Hematopoietic multipotent progenitor cell treated with erythropoietin and hydrocortisone succinate and interleukin-3 and kit ligand, for 15 days (in vitro differentiated cells): Measurements from ENCODE around the gene MOV10L1.

Experiments used
- DNase-seq: peaks from one replicate; pipeline ENCODE4 v3.0.0-alpha.2; 2015; ENCODE audit warnings: low spot score

MOV10L1 gene

GRCh38 chr22:50188356-50188755 lies 98.5 kb downstream of the MOV10L1 start:
- DNase-seq: no peak

GRCh38 chr22:50189184-50189848 lies 99.5 kb downstream of the MOV10L1 start:
- DNase-seq: no peak

DNA sequence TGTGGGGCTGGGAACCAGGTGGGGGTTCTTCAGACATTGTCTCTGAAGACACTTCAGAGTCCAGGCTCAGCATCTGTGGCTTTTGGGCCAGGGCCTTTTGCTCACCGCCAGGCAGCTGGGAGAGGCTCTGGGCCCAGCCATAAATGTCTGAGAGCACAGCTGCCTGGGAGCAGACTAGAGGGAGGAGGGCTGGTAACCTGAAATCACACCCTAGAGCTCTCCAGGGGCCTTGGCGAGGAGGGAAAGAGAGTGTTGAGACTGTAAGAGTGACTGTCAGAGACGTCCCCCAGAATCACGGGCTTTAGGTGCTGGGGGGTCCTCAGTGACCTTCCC lies 100.0 kb downstream of the MOV10L1 start:
- DNase-seq: no peak

- DNase-seq: peak; percentile 74
Measured at GRCh38 chr22:50190182-50190940, 100.6 kb downstream of the MOV10L1 start.

DNA sequence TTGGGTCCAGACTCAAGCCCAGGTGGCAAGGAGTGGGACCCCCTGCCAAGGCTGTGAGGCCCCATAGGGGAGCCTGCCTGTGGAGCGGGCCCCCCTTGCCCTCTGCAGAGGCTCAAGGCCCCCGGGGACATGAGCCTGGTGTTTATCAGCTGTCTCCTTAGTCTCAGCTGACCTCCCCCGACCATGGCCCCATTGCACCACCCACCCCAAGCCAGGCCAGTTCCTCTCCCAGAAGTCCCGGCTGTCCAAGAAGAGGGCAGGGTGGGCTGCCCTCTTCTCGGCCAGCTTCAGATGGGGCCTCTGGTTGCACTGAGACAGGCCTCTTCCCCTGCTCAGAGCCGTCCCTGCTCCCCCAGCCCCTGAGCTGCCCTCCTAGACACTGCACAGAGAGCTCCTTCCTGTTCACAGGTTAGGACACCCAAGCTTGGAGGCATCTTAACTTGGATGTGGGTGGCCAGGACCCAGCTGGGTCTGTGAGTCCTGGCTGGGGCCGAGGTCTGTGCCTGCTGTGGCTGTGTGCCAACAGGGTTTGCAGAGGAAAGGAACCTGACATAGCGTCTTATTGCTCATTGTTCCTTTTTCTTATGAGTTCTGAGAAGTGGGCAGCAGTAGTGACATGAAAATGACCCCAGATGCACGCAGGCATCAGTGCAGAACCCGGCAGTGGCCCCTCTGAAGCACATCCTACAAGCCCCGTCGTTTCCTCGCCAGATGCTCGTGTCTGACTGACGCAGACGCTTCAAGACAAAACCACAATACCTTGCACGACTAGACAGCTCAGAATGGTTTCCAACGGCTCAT lies 101.3 kb downstream of the MOV10L1 start:
- DNase-seq: no peak

GRCh38 chr22:50192436-50193204 lies 102.8 kb downstream of the MOV10L1 start:
- DNase-seq: no peak

GRCh38 chr22:50193621-50194020 lies 103.8 kb downstream of the MOV10L1 start:
- no peak for DNase-seq

DNA sequence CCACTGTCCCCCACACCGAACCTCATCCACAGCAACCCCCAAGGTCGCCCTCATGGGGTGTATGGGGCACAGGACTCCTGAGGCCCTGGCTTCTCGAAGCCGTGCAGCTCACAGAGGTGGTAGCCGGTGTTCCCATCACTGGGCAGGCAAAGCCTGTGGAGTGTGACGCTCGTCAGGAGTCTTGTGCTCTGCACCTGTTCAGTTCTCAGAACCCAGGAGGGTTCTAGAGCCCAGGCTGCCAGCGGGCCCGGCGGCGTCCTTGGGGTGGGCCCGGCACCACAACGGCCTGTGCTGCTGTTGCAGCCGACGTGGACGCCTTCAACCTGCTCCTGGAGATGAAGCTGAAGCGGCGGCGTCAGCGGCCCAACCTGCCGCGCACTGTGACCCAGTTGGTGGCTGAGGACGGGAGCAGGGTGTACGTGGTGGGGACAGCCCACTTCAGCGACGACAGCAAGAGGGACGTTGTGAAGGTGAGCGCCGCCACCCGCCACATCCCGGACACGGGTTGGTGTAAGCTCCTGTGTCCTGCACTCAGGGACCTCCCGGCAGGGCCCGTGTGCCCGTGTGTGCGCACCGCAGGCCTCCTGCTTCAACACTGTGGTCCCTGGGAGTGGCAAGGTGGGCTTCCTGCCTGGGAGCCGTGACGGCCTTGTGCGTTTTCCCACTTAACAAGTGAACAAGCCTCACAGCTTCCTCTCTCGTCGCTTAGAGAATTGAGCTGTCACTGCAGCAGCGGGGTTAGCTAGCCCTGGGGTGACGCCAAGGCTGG lies 104.4 kb downstream of the MOV10L1 start:
- no peak for DNase-seq

- no peak for DNase-seq
Measured at GRCh38 chr22:50196256-50196655, 106.5 kb downstream of the MOV10L1 start.

- DNase-seq: no peak
Measured at GRCh38 chr22:50197000-50197800, 107.4 kb downstream of the MOV10L1 start.

DNA sequence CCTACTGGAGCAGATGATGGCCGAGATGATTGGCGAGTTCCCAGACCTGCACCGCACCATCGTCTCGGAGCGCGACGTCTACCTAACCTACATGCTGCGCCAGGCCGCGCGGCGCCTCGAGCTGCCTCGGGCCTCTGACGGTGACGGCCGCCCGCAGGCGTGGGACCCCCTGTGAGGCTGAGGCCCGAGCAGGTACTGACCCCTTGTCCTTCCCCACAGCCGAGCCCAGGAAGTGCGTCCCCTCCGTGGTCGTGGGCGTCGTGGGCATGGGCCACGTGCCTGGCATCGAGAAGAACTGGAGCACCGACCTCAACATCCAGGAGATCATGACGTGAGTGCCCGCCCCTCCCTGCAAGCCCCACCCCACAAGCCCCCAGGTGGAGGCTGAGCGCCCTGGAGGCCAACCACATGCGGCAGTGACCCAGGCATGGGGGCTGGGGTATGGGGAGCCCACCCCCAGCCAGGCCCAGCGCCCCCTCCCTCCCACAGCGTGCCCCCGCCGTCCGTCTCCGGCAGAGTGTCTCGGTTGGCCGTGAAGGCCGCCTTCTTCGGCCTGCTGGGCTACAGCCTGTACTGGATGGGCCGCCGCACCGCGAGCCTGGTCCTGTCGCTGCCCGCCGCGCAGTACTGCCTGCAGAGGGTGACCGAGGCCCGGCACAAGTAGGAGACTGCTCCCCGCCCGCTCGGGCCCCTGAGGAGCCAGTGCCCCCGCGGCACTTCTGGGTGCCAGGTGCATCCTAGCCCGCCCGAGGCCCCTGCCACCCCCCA lies 108.2 kb downstream of the MOV10L1 start:
- DNase-seq: no peak

DNA sequence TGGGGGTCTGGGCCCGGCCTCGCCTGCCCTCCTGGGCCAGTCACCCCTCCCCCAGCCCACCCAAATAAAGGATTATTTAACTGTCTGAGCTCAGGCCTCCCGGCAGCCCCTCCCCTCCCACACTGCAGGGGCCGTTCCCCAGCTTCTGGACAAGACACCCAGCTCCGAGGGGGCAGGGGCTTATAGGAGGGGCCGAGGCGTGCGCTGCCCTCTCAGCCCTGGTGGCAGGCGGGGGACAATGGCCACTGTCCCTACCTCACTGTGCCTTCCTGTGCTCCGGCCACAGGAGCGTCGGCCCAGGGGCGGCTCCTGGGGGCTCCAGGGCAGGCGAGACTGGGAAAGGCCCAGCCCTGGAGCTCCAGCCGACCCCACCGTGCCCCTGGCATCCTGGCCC lies 108.8 kb downstream of the MOV10L1 start:
- no peak for DNase-seq

DNA sequence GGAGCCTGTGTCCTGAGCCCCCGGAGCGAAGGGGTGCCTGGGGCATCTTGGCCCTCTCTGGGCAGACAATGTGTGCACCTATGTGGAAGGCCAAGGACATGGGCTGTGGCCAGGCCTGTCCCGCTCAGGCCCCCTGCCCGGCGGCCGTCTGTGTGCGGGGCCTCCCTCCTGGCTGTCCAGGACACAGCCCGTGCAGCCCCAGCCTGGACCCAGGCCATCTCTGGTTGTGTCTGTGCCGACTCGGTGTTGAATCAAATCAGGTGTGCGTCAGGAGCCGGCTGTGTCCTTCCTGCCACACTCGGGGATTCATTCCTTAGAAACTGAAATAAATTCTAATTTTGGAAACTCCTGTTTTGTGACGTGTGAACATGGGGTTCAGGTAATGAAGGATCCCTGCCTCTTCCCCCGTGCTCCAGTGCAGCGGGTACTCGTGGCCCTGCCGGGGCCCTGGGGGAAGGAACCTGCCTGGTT lies 109.5 kb downstream of the MOV10L1 start:
- no peak for DNase-seq

- no peak for DNase-seq
Measured at GRCh38 chr22:50199829-50200460, 110.1 kb downstream of the MOV10L1 start.

DNA sequence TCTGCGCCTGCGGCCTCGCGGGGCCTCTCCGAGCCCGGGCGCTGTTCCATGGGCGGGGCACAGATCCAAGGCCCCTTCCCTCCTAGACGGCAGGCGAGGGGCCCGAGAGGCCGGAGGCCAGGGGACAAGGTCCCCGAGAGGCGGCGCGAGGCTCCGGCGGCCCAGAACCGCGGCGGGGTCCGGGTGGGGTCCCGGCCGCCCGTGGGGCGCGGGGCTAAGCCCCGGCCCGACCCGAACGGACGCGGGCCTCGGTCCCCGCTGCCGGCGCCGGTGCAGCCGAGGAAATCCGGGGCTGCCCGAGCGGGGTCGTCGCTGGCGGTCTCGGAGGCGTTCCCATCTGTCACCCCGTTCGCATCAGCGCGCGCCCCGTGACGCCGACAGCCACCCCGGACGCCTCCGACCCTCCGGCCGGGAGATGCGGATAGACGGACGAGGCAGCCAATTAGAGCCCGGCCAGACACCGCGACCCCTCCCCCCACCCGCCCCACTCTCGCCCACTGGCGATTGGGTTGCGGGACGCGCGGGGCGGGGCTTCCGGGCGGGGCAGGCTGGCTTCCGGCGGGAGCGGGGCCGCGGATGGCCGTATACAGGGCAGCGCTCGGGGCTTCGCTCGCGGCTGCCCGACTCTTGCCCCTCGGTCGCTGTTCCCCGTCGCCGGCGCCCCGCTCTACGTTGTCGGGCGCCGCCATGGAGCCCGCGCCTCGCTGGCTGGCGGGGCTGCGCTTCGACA lies 110.8 kb downstream of the MOV10L1 start, which contains the start of gene SELENOO:
TSS of gene SELENOO (plus strand) at position 551 of the 730 bp plus-strand sequence. CDS start at position 577, 26 bp downstream.
- peak; percentile 81 for DNase-seq

GRCh38 chr22:50201191-50202129 lies 111.7 kb downstream of the MOV10L1 start:
- peak; percentile 44 for DNase-seq

- DNase-seq: no peak
Measured at GRCh38 chr22:50202130-50202666, 112.4 kb downstream of the MOV10L1 start.
